Measurements from ENCODE around the gene KDM5A.

KDM5A gene

DNA sequence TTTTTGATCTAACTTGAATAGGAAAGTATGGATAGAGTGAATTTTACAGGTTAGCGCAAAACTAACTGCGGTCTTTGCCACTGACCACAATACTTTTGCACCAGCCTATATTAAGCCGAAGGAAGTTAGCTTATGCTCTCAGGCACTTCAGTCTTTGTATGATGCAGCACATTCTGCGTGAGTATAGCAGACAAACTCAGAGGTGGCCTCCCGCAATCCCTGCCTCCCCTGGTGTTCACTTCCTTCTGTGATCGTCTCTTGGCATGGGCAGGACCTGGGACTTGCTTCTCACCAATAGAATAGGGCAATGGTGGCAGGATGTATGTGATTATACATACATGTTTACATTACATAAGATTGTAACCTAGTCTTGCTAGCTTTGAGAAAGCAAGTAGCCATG lies 116.2 kb downstream of the KDM5A start:
- DNase-seq (ENCODE audit: low spot score), result no peak

DNA sequence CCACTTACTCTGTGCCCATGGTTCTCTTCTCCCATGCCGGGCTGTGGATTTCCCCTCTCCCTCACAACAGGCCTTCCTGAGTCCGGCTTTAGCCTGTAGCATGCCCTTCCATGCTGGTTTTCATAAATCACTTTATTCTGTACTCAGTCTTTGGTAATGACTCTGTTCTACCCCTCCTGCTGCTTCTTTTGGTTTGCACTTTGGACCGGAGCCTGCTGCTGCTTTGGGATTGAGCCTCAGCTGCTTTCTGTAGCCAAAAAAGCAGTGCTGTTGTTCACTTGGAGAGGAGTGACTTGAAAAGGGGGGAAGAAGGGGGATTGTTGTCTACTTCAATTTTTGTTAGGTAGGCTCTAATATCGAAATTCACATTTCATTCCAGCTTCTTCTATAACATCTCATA lies 118.0 kb downstream of the KDM5A start:
- DNase-seq (ENCODE audit: low spot score), result no peak

DNA sequence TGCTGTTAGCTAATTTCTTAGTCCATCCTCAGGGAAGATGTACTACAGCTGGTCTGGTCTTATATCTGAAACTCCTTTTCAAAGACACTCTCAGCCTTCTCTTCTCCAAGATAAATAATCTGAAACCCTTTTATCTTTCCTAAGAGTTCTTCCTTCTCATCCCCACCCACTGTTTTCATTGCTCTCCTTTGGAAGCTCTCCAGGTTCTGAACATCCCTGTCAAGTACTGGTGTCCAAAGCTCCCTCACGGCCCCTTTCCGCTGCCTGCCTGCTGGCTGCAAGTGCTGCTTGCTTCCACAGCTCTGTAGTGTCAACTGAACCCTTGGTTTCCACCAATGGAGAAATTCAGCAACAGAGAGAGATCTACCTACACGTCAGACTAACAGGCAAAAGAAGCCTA lies 119.9 kb downstream of the KDM5A start:
- DNase-seq (ENCODE audit: low spot score), result no peak

DNA sequence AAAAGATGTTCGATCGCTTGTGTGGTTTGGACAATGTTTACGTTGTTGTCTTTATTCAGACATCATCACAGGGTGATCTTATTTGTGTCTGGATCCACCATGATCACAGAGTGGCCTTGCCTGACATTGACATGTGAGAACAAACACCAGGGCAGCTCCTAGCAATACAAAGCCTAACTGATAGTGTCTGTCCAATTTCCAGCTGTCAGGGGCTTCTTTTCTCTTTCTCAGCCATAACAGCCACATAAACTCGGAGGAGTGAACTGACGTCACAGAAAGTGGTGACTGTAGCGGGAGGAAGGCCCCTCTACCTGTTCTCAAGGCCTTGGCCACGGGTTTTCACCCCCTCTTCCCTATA lies 120.7 kb downstream of the KDM5A start:
- no peak for DNase-seq (ENCODE audit: low spot score)

DNA sequence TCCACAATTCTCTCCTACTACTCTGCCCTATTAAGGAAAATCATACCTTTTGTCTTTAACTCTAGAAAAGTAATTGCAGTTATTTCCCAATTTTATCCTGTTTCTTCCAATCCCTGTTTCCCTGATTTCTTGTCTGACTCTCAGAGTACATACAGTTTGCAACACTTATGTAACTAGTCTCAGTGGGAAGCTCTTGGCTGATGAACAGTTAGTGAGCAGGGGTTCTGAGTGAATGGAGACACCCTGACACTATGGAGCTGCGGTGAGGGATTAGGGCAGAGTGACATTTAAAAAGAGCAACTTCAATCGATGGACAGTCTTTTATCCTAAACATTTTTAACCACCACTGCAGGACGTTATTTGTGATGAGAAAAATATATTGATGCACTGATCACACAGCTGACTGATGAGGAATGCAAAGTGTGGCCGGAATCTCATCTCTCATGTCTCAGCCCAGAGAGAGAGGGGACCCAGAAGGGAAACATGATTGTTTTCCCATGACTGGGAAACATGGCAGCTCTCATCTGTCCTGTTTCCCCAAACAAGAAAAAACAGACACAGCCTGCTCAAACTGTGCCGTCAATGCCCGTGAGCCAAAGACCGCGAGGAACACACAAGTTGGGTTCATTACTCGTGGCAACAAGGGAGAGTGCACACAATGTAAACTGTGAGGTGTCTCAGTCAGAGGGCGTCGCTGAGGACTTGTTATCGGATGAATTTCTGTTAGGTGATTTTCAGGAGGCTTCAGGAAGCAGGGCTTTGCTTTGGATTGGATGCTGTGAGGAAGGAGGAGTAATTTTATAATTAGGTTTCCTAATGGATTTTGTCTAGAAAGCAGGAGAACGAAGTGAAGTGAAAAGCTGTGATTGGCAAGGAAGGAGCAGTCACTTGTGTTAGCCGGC lies 121.3 kb downstream of the KDM5A start:
- DNase-seq (ENCODE audit: low spot score), result no peak

DNA sequence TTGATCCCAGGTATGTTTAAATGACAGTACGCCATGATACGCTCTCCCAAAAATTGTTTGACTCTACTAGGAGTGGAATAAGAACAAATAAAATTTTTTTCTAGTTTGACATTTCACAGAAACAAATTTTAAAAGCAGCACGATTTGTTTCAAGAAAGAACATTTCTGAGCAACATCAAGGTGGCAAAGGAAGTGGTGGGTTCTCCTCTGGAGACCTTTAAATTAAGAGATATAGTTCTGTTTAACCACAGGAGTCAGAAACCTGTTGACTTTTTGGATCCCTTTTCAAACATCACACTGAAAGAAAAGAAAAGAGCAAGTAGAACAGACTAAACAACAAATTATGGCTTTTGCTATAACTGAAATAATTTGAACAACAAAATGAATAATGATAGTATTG lies 124.0 kb downstream of the KDM5A start:
- no peak for DNase-seq (ENCODE audit: low spot score)

DNA sequence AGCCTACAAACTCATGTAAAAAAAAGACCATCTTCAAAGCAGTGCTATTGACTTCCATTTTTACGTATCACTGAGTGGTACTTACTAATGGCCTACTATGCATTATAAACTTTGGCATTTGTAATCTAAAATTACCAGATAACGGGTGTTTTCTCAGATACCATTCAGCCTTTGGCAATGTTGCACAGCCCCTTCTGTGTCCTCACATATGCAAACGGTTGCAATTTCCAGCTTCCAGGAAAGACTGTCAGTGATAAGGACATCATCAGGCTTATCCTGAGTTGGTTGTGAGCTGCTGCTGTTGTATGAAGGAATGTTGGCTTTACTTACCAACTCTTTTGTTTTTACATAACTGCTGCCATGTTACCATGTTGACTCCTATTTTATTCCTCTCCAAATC lies 124.9 kb downstream of the KDM5A start:
- DNase-seq (ENCODE audit: low spot score), result no peak

DNA sequence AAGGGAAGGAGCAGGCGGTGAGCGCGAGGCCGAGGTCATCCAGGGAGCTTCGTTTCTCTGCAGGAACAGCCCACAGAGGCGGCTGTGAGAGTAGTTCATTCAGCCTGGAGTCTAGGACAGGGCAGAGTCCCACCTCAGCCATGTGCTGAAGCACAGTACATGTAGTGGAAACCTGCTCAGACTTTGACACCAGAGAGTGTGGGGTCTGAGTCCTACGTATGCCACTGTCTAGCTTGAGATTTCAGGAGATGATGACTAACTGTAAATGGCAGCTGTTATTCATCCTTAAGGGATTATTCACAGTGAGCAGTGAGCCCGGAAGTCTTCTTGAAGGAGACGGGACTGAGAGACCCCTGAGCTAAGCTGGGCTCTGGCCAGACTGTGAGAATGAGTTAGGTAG lies 125.5 kb downstream of the KDM5A start:
- DNase-seq (ENCODE audit: low spot score), result no peak

DNA sequence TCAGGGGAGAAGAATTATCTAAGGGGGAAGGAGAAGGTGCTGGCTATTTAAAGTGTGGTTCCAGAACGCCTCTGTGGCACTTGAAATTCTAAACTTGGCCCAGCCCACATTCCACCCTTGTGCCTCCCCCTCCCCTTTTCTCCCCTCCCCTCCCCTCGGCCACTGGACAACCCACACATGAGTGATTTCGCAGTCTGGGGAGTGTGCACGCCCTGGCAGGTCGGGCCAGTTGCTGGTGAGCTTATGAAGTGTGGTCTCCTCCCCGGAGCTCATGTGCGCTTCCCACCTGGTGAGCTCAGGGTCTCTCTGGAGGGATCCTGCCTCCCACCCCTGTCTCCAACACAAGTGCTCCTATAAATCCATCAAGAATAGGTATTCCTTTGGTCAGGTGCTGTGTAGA lies 126.3 kb downstream of the KDM5A start, which contains the start of gene SLC6A13:
Gene SLC6A13, minus strand, starts transcription at position 20 of the 400 bp plus-strand sequence. CDS start 2,784 bp downstream, outside the sequence.
- DNase-seq (ENCODE audit: low spot score), result no peak

DNA sequence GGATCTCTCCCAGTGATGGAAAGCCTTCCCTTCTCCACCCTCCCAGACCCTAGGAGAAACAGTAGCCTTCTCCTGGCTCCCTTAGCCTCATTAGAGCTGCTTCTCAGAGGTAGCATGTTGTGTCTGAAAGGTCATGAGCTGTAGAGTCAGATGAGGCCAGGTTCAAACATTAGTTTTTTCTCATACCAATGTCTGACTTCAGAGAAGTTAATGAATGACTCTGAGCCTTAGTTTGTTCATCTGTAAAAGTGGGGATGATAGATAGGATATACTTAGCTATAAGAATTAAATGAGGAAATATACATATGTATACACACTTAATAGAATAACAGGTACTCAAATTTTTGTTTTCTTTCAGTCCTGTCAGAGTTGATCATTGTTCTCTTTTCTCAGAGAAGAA lies 127.0 kb downstream of the KDM5A start:
- DNase-seq (ENCODE audit: low spot score), result no peak

DNA sequence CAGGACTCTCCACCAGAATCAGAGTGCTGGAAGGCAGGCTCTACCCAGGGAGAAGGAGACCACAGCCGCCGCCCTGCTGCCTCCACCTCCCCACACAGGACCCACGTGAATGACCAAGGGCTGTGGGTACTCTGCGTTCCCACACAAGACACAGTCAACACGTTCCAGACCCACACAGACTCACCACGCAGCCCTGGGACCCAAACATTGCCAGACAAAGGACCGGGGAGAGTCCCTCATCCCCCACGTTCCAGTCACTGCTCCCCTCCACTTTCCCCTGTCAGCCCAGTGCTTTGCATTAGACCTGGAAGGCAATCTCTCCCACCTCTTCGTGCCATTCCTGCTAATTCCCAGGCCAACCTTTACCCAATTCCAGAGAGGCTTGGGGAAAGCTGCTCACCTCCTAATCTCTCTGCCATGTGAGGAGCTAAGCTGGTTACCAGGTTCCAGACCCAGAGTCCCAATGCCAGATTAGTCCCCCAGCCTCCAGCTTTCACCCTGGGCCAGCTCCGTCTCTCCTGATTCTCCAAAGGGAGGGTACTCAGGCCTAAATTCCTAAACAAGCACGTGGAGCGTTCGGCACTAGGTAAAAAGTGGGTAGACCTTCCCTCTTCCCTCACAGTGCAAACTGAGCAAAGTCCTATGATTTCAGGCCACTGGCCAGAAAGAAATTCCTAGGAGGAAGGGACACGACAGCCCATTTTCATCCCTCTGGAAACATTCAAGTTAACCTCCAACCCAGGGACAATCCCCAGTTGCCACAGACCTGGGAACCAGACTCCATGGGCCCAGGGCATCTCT lies 131.4 kb downstream of the KDM5A start:
- DNase-seq (ENCODE audit: low spot score), result no peak

DNA sequence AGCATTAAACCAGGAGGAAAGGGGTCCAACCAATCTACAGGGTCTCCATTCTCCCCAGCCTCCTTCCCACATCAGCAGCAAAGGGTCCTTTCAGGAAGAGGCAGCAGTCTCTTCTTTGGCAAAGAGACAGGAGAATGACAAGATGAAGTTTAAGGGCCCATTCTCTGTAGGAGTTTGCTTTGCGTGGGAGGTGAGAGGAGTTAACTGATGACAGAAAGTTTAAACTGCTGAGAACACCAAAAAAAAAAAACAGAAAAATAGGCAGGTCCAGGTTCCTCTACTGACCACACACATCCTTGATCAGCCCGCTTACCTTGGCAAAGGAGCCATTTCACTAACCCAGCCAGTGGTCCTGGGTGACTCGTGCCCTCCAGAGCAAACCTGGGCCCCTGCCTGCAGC lies 132.2 kb downstream of the KDM5A start:
- DNase-seq (ENCODE audit: low spot score), result no peak

DNA sequence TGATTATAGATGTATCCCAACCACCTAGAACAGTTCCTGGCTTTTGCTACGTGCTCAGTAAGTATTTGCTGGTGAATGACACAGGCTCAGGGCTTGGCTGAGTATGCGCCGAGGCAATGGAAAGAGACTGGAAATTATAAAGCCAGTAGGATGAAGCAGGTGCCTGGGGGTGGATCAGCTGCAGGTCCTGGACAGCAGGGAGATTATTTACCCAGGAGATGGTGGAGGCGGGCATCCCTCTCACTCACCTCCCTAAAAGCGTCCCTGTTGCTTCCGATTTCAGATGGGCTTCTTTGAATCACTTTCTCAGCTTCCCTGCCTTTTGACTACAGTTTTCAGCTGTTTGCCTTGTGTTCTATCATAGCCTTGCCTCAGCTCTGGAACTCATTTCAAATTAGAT lies 132.9 kb downstream of the KDM5A start:
- DNase-seq (ENCODE audit: low spot score), result no peak

DNA sequence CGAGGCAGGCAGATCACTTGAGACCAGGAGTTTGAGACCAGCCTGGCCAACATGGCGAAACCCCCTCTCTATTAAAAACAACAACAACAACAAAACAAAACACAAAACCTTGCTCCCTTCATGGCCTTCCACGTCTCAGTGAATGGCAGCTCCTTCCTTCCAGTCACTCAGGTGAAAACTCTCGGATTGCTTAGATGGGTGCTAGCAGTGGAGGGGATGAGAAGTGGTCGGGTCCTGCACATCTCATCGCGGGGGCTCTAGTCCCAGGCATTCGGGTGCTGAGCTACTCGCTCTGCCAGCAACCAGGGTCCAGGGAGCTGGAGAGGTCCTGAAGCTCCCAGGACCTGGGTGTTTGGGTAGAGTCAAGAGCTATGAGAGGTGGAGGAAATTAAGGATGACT lies 134.2 kb downstream of the KDM5A start:
- no peak for DNase-seq (ENCODE audit: low spot score)

DNA sequence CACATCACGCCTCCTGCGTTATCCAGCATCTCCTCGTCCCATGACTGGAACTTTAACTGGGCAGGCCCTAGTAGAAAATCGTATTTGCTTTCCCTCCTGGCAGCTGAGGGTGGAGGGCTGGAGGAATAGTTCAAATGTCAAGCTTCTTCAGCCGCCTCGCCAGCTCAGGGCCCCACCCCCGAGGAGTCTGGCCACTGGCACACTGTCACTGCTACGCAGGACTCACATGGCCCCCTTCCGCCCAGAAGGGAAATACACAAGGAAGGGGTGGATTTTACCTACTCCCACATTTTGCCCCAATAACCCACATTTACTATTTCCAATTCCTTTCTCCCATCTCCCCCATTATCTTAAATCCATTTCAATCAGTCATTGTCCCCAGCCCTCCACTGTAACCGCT lies 135.1 kb downstream of the KDM5A start:
- no peak for DNase-seq (ENCODE audit: low spot score)

DNA sequence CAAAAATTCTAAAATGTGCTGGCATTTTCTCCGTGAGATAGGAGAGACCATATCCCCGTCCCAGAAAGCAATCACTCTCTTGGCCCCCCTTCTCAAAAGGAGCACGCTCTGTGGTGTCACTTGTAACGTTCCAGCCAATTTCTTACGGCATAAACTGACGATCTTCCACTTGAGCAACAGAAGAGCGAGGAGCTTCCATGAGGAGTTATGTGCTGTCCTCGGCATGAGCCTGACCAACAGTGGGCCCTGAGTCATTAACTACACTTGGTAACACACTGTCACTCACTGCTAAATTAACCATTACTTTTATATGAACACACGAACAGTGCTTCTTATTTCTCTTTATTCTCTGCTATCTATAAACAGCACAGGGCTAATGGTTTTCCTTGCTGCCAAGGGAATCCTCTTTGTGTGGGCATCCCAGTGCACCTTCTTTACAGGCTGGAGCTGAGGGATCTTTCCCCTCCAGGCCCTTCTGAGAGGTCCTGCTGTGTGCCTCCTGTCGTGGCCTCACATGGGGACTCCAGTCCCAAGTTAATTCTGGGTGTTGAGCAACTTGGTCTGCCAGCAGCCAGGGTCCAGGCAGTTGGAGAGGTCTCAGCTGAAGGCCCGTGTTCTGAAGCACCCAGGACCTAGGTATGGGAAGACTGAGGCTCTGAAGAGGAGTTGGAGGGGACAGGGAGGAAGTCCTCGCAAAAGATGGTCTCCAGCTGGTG lies 135.8 kb downstream of the KDM5A start:
- no peak for DNase-seq (ENCODE audit: low spot score)

DNA sequence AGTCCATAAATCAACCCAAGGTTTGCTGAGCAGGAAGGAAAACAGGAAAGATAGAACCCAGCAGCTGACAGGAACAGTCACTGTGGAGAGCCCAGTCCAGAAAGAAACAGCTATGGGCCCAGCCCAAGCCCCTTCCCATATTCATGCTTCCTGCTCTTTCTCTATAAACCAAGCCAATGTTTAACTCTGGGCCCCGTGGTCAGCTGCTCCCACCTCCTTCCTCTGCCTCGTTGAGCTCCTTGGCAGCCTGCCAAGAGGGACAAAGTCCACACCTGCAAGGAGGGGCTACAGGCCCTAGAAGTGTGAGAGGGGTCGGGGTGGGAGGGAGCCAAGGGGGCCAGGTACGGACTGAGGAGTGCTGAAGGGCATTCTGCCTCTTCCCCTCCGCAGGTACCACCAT lies 136.5 kb downstream of the KDM5A start:
- DNase-seq (ENCODE audit: low spot score), result no peak

DNA sequence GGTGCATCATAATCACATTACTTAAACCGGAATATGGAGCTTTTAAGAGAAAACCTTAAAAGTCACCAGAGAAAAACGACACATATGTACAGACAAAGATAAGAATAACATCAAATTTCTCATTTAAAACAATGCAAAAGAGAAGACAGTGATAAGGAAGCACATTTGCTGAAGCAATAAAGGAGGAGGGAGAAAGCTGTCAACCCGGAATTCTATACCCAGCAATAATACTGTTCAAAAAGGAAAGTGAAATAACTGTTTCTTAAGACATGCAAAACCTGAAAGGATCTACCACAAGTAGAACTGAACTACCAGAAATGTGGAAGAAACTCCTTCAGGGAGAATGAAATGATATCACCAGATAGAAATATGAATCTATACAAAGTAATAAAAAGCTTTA lies 141.8 kb downstream of the KDM5A start:
- no peak for DNase-seq (ENCODE audit: low spot score)

DNA sequence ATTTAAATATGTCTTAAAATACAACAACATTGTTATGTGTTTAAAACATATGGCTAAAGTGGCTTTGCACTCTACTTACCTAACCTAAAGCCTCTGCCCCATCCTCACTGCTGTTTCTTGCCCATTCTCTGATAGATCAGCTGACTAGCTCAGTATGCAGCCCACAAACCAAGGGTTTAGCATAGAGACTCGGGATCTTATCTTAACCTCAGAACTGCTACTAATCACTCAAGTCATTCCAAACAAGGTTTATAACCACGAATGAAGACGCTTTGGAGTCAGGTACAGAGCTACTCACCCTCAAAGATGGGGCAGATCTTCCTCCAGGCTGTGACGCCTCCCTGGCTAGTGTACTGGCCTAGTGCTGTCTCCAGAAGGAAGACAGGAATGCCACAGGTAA lies 145.7 kb downstream of the KDM5A start:
- DNase-seq (ENCODE audit: low spot score), result no peak

DNA sequence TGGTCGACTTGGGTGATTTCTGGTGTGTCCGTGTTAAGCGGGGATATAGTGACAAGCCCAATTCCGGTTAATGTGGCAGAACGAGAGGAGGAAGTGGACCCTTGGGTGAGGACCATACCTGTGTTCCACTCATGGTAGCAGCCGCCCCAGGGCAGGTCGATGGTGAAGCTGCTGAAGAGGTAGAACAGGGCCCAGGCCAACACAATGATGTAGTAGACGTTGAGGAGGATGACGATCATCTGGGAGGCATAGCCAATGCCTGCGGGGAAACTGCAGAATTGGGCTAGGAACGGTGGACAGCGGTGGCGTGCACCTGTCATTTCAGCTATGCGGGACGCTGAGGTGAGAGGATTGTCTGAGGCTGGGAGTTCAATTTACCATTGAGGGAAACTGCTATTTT lies 146.6 kb downstream of the KDM5A start:
- no peak for DNase-seq (ENCODE audit: low spot score)

DNA sequence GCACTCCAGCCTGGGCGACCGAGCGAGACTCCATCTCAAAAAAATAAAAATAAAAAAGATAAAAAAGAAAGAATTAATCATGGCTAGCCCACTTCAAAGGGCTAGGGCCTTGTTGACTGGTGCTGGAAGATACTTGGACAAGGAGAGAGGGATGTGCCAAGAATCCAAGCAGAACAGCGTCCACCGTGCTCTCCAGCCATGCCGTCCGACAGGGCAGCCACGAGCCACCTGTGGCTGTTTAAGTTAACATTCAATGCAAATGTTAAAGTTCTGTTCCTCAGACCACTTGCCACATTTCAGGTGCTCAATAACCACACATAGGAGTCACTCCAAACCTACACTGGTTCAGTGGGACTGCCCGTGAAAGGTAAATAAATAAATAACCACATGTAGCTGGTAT lies 147.9 kb downstream of the KDM5A start:
- DNase-seq (ENCODE audit: low spot score), result no peak

DNA sequence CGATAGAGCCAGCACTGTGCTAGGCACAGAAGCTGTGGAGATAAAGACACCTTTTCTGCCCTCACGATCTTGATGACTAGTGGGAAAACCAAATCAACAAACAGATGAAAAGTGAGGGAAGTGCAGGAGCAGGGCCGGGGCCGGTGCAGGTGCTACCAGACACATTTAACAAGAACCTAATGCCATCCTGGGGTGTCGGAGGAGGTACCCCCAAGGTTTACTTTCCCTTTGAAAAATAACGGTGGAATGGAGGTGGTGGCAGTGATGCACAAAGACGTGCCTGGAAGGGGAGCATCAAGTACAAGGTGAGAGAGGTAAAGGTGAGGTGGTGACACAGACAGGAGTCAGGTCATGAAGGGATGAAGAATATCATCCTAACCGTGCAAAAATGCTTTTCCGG lies 148.6 kb downstream of the KDM5A start:
- DNase-seq (ENCODE audit: low spot score), result no peak

All from NAMALWA (cell line).